HepG2 (cell line): ENCODE results near the gene SPRYD3. TPM values are rescaled to one million over a fixed set of nuclear protein-coding genes. Genes with fewer than 3 reads are reported as not detected.

Experiments
- ATF1 ChIP-seq: IDR thresholded peaks from 2 replicates; pipeline ENCODE4 v1.6.1; 2016; ENCODE audit warnings: mild to moderate bottlenecking, control low read depth
- CTCF ChIP-seq: sonication (generic); formaldehyde crosslinking; IDR thresholded peaks from 2 replicates; pipeline ENCODE4 v1.5.0; 2020; ENCODE audit warnings: mild to moderate bottlenecking, missing genetic modification reagents, moderate library complexity
- ELF4 ChIP-seq: sonication (generic); formaldehyde crosslinking; IDR thresholded peaks from 2 replicates; pipeline ENCODE4 v1.5.0; 2020; ENCODE audit warnings: missing genetic modification reagents, mild to moderate bottlenecking, moderate library complexity, borderline replicate concordance
- EZH2 ChIP-seq: conservative IDR thresholded peaks from 2 replicates; pipeline ENCODE4 v1.6.1; 2012; ENCODE audit warnings: mild to moderate bottlenecking, low read depth, low read length, moderate library complexity
- GTF3A ChIP-seq: sonication (generic); formaldehyde crosslinking; conservative IDR thresholded peaks from 2 replicates; pipeline ENCODE4 v1.4.0; 2020; ENCODE audit warnings: mild to moderate bottlenecking, missing genetic modification reagents
- HIC2 ChIP-seq: sonication (generic); formaldehyde crosslinking; IDR thresholded peaks from 2 replicates; pipeline ENCODE4 v1.9.0; 2022; ENCODE audit warnings: low read depth, missing genetic modification reagents
- KDM4B ChIP-seq: sonication (generic); formaldehyde crosslinking; IDR thresholded peaks from 2 replicates; pipeline ENCODE4 v1.4.0; 2020; ENCODE audit warnings: missing genetic modification reagents
- KLF9 ChIP-seq: IDR thresholded peaks from 2 replicates; pipeline ENCODE4 v1.6.1; 2016; ENCODE audit warnings: low read depth
- NCOR1 ChIP-seq: fragments of 200-600 bp; sonication (generic); IDR thresholded peaks from 2 replicates; pipeline ENCODE4 v1.7.0; 2017; ENCODE audit warnings: antibody characterized with exemption, low read length, borderline replicate concordance
- RFX5 ChIP-seq: IDR thresholded peaks from 2 replicates; pipeline ENCODE4 v1.6.1; 2011; ENCODE audit warnings: low read depth, low read length, improper control_type of control experiment
- SALL2 ChIP-seq: sonication (generic); formaldehyde crosslinking; IDR thresholded peaks from 2 replicates; pipeline ENCODE4 v1.8.1; 2023; ENCODE audit warnings: mild to moderate bottlenecking, missing genetic modification reagents, inconsistent platforms
- SIX4 ChIP-seq: sonication (generic); formaldehyde crosslinking; IDR thresholded peaks from 2 replicates; pipeline ENCODE4 v1.4.0; 2020; ENCODE audit warnings: missing genetic modification reagents
- SP1 ChIP-seq, 2 experiments: fragments of 450-650 bp in 1 of 2; sonication (generic) in 1 of 2; formaldehyde crosslinking in 1 of 2; IDR thresholded peaks; 2 replicates each; pipeline versions ENCODE4 v1.4.0 to v1.6.1; 2016 to 2020; ENCODE audit warnings: missing genetic modification reagents in 1 of 2
- TOPORS ChIP-seq: sonication (generic); formaldehyde crosslinking; IDR thresholded peaks from 2 replicates; pipeline ENCODE4 v1.8.0; 2023; ENCODE audit warnings: mild to moderate bottlenecking, missing genetic modification reagents
- ZBTB10 ChIP-seq: sonication (generic); formaldehyde crosslinking; IDR thresholded peaks from 2 replicates; pipeline ENCODE4 v1.4.0; 2020; ENCODE audit warnings: missing genetic modification reagents, borderline replicate concordance
- ZBTB34 ChIP-seq: sonication (generic); formaldehyde crosslinking; IDR thresholded peaks from 2 replicates; pipeline ENCODE4 v1.8.0; 2022; ENCODE audit warnings: mild to moderate bottlenecking, missing genetic modification reagents
- ZNF235 ChIP-seq: sonication (generic); formaldehyde crosslinking; IDR thresholded peaks from 2 replicates; pipeline ENCODE4 v1.8.1; 2023; ENCODE audit warnings: mild to moderate bottlenecking, missing genetic modification reagents, borderline replicate concordance
- ZNF263 ChIP-seq: sonication (generic); formaldehyde crosslinking; IDR thresholded peaks from 2 replicates; pipeline ENCODE4 v1.4.0; 2020; ENCODE audit warnings: missing genetic modification reagents
- ZNF576 ChIP-seq: sonication (generic); formaldehyde crosslinking; IDR thresholded peaks from 2 replicates; pipeline ENCODE4 v1.4.0; 2020; ENCODE audit warnings: mild to moderate bottlenecking, missing genetic modification reagents
- ZNF670 ChIP-seq: sonication (generic); formaldehyde crosslinking; IDR thresholded peaks from 2 replicates; pipeline ENCODE4 v1.8.0; 2022; ENCODE audit warnings: mild to moderate bottlenecking, missing genetic modification reagents, borderline replicate concordance
- polyA plus RNA-seq, 8 experiments: library from polyadenylated mRNA; depleted of rRNA in 3 of 8; stranded (reverse) in 7 of 8; unstranded in 1 of 8; fragments of >200 nt; fragmentation: Illumina TruSeq in 4 of 8; extraction: Trizol in 4 of 8; gene quantifications; 2 replicates each; pipeline versions ENCODE4 v1.2.1 to v1.2.3, GENCODE V29; 2011 to 2016; ENCODE audit warnings: low read depth in 4 of 8, missing spikeins in 1 of 8, mixed read lengths in 1 of 8; ENCODE audit not compliant: insufficient read depth in 1 of 8
- total RNA-seq, 5 experiments: library from RNA; depleted of rRNA; stranded (reverse); fragments of >200 nt; fragmentation: Illumina TruSeq; extraction: Trizol; gene quantifications; 2 replicates each; pipeline ENCODE4 v1.2.3, GENCODE V29; 2016; ENCODE audit warnings: low read depth in 1 of 5

Gene SPRYD3
- total and polyA plus RNA-seq, 2 of the 13 experiments (the other 11 are each of a cell fraction or from before 2014, with no cell fraction given) = 9.0 to 9.2 TPM

- TF ChIP-seq ZBTB34 = no peak
- 0 out of 2 replicates have a peak, but pooled peaks have one; percentile 73 for TF ChIP-seq GTF3A (CRISPR knock-in tag)
- no peak for TF ChIP-seq ELF4 (CRISPR knock-in tag)
- TF ChIP-seq TOPORS (CRISPR knock-in tag) = no peak; the same call in 1 of the 2 replicates
- no peak; the same call in 1 of the 2 replicates for TF ChIP-seq SALL2 (CRISPR knock-in tag)
- peak; percentile 20; the same call in 1 of the 2 replicates for TF ChIP-seq CTCF (CRISPR knock-in tag)
- TF ChIP-seq ZNF576 = no peak; the same call in 1 of the 2 replicates
- TF ChIP-seq HIC2 (CRISPR knock-in tag) = peak; percentile 74; the same call in 1 of the 2 replicates
- TF ChIP-seq SIX4 = peak; percentile 89
- no peak for TF ChIP-seq ATF1 (CRISPR knock-in tag)
- TF ChIP-seq KDM4B (CRISPR knock-in tag) = no peak
- TF ChIP-seq KLF9 = no peak
- TF ChIP-seq ZBTB10 (CRISPR knock-in tag) = 0 out of 2 replicates have a peak, but pooled peaks have one; percentile 67
- TF ChIP-seq EZH2 = no peak
- TF ChIP-seq ZNF263 = no peak; the same call in 1 of the 2 replicates
- TF ChIP-seq NCOR1 = no peak; the same call in 1 of the 2 replicates
- no peak for TF ChIP-seq ZNF670 (CRISPR knock-in tag)
- TF ChIP-seq ZNF235 (CRISPR knock-in tag) = no peak
- no peak for TF ChIP-seq SP1 (IDR thresholded peaks at IDR 0.05)
- no peak; the same call in 1 of the 2 replicates for TF ChIP-seq SP1 (CRISPR knock-in tag; IDR thresholded peaks at IDR 0.05)
- no peak for TF ChIP-seq RFX5
These were observed 24.0 kb upstream of the SPRYD3 start, which contains the start of gene SOAT2 (continued) for GRCh38 chr12:53102883-53103807.
